OCI-LY7 (cell line): ENCODE results near the gene PYM1. TPM values are rescaled to one million over a fixed set of nuclear protein-coding genes. Genes with fewer than 3 reads are reported as not detected.
"Not testable (repeated sequence)": the region's sequence is repeated elsewhere in the genome, so short reads cannot be mapped to it uniquely, and the experiment has no call there.

Experiments used
- BruUV-seq: library from RNA; stranded (reverse); fragments of 400-500 nt; replicated peaks from 2 replicates; lab custom pipeline; 2021; lab: Mats Ljungman, UMichigan
- CTCF ChIA-PET: fragments of 300-600 bp; sonication (Branson Sonifier 250); formaldehyde crosslinking; loops from one replicate; lab custom pipeline; 2022; ENCODE audit warnings: antibody characterized with exemption; ENCODE audit not compliant: unreplicated experiment; lab: Charles Lee
- POLR2A ChIA-PET: fragments of 300-600 bp; sonication (Branson Sonifier 250); formaldehyde crosslinking; loops from one replicate; lab custom pipeline; 2022; ENCODE audit warnings: antibody characterized with exemption; lab: Charles Lee
- DNase-seq: peaks from one replicate; pipeline ENCODE4 v3.0.0-alpha.2; 2015; ENCODE audit warnings: low spot score
- H2AFZ ChIP-seq: fragments of 200-600 bp; sonication (generic), shearing (Covaris generic); 2 replicates; pipeline ENCODE4 v1.6.1; 2014; ENCODE audit warnings: mild to moderate bottlenecking, antibody characterized with exemption, low read length, moderate library complexity
- H3K27ac ChIP-seq: fragments of 200-600 bp; sonication (generic); 2 replicates; pipeline ENCODE4 v1.5.1; 2014; ENCODE audit warnings: mixed run types, low read depth, mild to moderate bottlenecking, moderate library complexity, low read length, inconsistent platforms; ENCODE audit not compliant: poor library complexity, severe bottlenecking
- H3K36me3 ChIP-seq: fragments of 200-600 bp; sonication (generic); 2 replicates; pipeline ENCODE4 v1.6.1; 2014; ENCODE audit warnings: mild to moderate bottlenecking, antibody characterized with exemption, low read length, moderate library complexity, mixed read lengths; ENCODE audit not compliant: insufficient read depth
- H3K4me1 ChIP-seq: fragments of 200-600 bp; sonication (generic); 2 replicates; pipeline ENCODE4 v1.5.1; 2014; ENCODE audit warnings: mild to moderate bottlenecking, low read length; ENCODE audit not compliant: insufficient read depth, poor library complexity, severe bottlenecking
- H3K4me2 ChIP-seq: fragments of 200-600 bp; sonication (generic); 2 replicates; pipeline ENCODE4 v1.6.1; 2014; ENCODE audit warnings: mild to moderate bottlenecking, low read length
- H3K4me3 ChIP-seq: fragments of 200-600 bp; sonication (generic); 2 replicates; pipeline ENCODE4 v1.5.1; 2014; ENCODE audit warnings: mild to moderate bottlenecking, low read depth, low read length; ENCODE audit not compliant: poor library complexity, severe bottlenecking
- H3K79me2 ChIP-seq: fragments of 200-600 bp; sonication (generic); 2 replicates; pipeline ENCODE4 v1.6.1; 2016; ENCODE audit warnings: low read depth, mild to moderate bottlenecking, low read length, moderate library complexity, mixed read lengths; ENCODE audit not compliant: insufficient read depth
- H3K9me2 ChIP-seq: fragments of 200-600 bp; sonication (generic); 2 replicates; pipeline ENCODE4 v1.6.1; 2016; ENCODE audit warnings: mild to moderate bottlenecking, low read length, mixed read lengths; ENCODE audit not compliant: insufficient read depth
- H3K9me3 ChIP-seq: fragments of 200-600 bp; sonication (generic); 2 replicates; pipeline ENCODE4 v1.6.1; 2014; ENCODE audit warnings: mild to moderate bottlenecking, mixed run types, low read length, mixed read lengths
- H4K20me1 ChIP-seq: fragments of 200-600 bp; sonication (generic); 2 replicates; pipeline ENCODE4 v1.6.1; 2014; ENCODE audit warnings: mild to moderate bottlenecking, antibody characterized with exemption, low read length, moderate library complexity, mixed read lengths; ENCODE audit not compliant: insufficient read depth
- EZH2phosphoT487 ChIP-seq: fragments of 200-600 bp; sonication (generic); IDR thresholded peaks from 2 replicates; pipeline ENCODE4 v1.6.1; 2018; ENCODE audit warnings: low read depth, borderline replicate concordance, mild to moderate bottlenecking, mixed run types, antibody characterized with exemption, low read length, moderate library complexity, mixed read lengths
- intact Hi-C: fragments of 100-400 bp; cut with micrococcal nuclease; formaldehyde crosslinking; loops from one replicate; pipeline ENCODE4 v1.10.0; 2022; ENCODE audit not compliant: unreplicated experiment
- total RNA-seq, 2 experiments: library from RNA; depleted of rRNA in 1 of 2; stranded (reverse); fragments of >200 nt in 1 of 2; shearing (Covaris generic) in 1 of 2; gene quantifications; 2 replicates each; pipeline ENCODE4 v1.2.3, GENCODE V29; 2014 to 2022
- TF ChIP-seq, protein P1 (sequence below): fragments of 200-600 bp; sonication (generic); conservative IDR thresholded peaks from 2 replicates; pipeline ENCODE4 v1.5.1; 2014; ENCODE audit warnings: mild to moderate bottlenecking, antibody characterized with exemption, low read length, moderate library complexity, mixed read lengths

The PYM1 gene
- total RNA-seq, 2 experiments from 2014 or later, result 82.7 to 88.5 TPM

DNA sequence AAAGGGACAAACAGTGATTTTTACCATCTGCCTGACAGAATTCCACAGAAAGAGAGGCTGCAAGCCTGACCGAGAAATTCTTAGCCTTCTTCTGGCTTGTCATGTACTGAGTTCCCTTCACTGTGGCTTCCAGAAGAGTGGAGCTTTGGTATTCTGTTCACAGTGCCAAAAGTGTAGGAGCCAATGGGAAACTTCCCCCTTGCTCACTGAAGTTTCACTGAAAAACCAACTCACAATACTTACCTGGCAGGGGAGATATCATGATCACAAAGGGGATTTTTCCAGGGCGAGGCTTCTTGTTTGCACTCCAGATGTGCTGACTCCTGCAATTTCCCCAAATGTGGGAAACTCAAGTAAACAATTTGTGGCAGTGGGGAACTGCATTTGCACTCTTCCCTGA is 53.3 kb downstream of the PYM1 start:
- Histone ChIP-seq H3K4me1 (no peaks in the 10 kb centered on the region), H3K4me3 (no peak overlapping the region), H3K9me2 (no peaks in the 10 kb centered on the region), H3K36me3 (no peaks in the 10 kb centered on the region), H3K4me2 (no peak overlapping the region), H3K27ac (no peak overlapping the region), H3K9me3 (peaks cover 14% of the 10 kb centered on the region; the same call in 1 of the 2 replicates), H4K20me1 (no peaks in the 10 kb centered on the region), H2AFZ (no peak overlapping the region), H3K79me2 (no peaks in the 10 kb centered on the region)
- POLR2A ChIA-PET, result interaction anchor here (1.2 kb wide), 1 partner anchor 23 kb away, joined by 3 read pairs; no protein-coding TSS in a partner anchor
- intact Hi-C loops, result no loop called here
- no TSS peak for BruUV-seq
- CTCF ChIA-PET, result no interaction called here
- no peak for DNase-seq
- no peak for TF ChIP-seq EZH2phosphoT487
- TF ChIP-seq, protein P1, sequence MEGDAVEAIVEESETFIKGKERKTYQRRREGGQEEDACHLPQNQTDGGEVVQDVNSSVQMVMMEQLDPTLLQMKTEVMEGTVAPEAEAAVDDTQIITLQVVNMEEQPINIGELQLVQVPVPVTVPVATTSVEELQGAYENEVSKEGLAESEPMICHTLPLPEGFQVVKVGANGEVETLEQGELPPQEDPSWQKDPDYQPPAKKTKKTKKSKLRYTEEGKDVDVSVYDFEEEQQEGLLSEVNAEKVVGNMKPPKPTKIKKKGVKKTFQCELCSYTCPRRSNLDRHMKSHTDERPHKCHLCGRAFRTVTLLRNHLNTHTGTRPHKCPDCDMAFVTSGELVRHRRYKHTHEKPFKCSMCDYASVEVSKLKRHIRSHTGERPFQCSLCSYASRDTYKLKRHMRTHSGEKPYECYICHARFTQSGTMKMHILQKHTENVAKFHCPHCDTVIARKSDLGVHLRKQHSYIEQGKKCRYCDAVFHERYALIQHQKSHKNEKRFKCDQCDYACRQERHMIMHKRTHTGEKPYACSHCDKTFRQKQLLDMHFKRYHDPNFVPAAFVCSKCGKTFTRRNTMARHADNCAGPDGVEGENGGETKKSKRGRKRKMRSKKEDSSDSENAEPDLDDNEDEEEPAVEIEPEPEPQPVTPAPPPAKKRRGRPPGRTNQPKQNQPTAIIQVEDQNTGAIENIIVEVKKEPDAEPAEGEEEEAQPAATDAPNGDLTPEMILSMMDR, result no peak

- H3K4me2 ChIP-seq, H3K9me3 ChIP-seq, intact Hi-C loops, DNase-seq, H3K4me1 ChIP-seq, H3K9me2 ChIP-seq, H3K27ac ChIP-seq, H2AFZ ChIP-seq, H3K36me3 ChIP-seq, BruUV-seq, H4K20me1 ChIP-seq, H3K4me3 ChIP-seq, H3K79me2 ChIP-seq: not testable (repeated sequence)
- CTCF ChIA-PET, result interaction anchor here (1.0 kb wide), 1 partner anchor 20 kb away, joined by 3 read pairs; no protein-coding TSS in a partner anchor
- POLR2A ChIA-PET, result interaction anchor here (0.6 to 1.1 kb wide), 2 partner anchors 70 to 143 kb away, joined by 3 read pairs; no protein-coding TSS in a partner anchor
Observed at GRCh38 chr12:55866454-55867004, 61.2 kb downstream of the PYM1 start.

DNA sequence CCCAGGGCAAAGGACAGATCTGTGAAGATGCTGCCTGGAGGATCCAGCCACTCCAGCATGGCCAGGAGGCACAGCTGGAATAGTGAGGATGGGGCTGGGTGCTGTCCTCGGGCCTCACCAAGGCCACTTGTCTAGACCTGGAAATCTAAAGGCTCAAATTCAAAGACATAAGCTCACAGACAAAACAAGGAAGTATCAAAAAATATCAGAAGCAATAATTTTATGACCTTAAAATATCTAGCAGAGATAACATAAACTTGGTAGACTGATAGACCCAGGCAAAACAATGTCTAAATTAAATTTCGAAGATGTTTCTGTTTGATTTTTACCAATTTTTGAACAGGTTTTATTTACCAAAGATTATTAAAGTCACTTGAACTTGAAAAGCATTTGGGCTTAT is 62.4 kb downstream of the PYM1 start:
- no TSS peak for BruUV-seq

DNA sequence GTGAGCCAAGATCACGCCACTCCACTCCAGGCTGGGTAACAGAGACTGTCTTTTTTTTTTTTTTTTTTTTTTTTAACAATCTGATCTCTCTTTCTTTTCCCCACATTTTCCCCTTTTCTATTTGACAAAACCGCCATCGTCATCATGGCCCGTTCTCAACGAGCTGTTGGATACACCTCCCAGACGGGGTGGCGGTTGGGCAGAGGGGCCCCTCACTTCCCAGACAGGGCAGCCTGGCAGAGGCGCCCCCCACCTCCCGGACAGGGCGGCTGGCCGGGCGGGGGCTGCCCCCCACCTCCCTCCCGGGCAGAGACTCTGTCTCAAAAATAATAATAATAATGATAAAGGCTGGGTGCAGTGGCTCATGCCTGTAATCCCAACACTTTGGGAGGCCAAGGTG is 64.8 kb downstream of the PYM1 start:
- POLR2A ChIA-PET, H3K36me3 ChIP-seq: not testable (repeated sequence)

More for the DNA sequence above, 62.4 kb downstream of the PYM1 start:
- H3K4me2 ChIP-seq, result no peak overlapping the region
- no peaks in the 10 kb centered on the region for H3K79me2 ChIP-seq
- no peaks in the 10 kb centered on the region for H3K9me2 ChIP-seq
- H3K9me3 ChIP-seq, result peaks cover 7% of the 10 kb centered on the region; the same call in 1 of the 2 replicates
- ChIA-PET CTCF (no interaction called here), POLR2A (interaction anchor here (0.5 to 1.1 kb wide), 3 partner anchors 15 to 228 kb away, joined by 3 to 4 read pairs (median 3); no protein-coding TSS in a partner anchor)
- H3K36me3 ChIP-seq, result no peaks in the 10 kb centered on the region
- no peaks in the 10 kb centered on the region for H3K4me1 ChIP-seq
- H4K20me1 ChIP-seq, result no peaks in the 10 kb centered on the region
- no peak overlapping the region for H3K4me3 ChIP-seq
- intact Hi-C loops, result no loop called here
- no peak overlapping the region for H2AFZ ChIP-seq
- DNase-seq, result no peak
- no peak for TF ChIP-seq EZH2phosphoT487
- TF ChIP-seq, protein P1, result no peak
- no peak overlapping the region for H3K27ac ChIP-seq

More for the DNA sequence above, 64.8 kb downstream of the PYM1 start:
- H2AFZ ChIP-seq, BruUV-seq, H3K9me2 ChIP-seq, CTCF ChIA-PET, H3K79me2 ChIP-seq, intact Hi-C loops, H3K4me3 ChIP-seq, H3K9me3 ChIP-seq, DNase-seq, H4K20me1 ChIP-seq, H3K4me2 ChIP-seq, H3K4me1 ChIP-seq, H3K27ac ChIP-seq: not testable (repeated sequence)
